HK-2 (cell line): ENCODE results near the gene MCRIP1.

Experiments used
- DNase-seq: peaks from one replicate; pipeline ENCODE4 v3.0.0-alpha.2; 2018; ENCODE audit not compliant: unreplicated experiment

Gene MCRIP1

DNA sequence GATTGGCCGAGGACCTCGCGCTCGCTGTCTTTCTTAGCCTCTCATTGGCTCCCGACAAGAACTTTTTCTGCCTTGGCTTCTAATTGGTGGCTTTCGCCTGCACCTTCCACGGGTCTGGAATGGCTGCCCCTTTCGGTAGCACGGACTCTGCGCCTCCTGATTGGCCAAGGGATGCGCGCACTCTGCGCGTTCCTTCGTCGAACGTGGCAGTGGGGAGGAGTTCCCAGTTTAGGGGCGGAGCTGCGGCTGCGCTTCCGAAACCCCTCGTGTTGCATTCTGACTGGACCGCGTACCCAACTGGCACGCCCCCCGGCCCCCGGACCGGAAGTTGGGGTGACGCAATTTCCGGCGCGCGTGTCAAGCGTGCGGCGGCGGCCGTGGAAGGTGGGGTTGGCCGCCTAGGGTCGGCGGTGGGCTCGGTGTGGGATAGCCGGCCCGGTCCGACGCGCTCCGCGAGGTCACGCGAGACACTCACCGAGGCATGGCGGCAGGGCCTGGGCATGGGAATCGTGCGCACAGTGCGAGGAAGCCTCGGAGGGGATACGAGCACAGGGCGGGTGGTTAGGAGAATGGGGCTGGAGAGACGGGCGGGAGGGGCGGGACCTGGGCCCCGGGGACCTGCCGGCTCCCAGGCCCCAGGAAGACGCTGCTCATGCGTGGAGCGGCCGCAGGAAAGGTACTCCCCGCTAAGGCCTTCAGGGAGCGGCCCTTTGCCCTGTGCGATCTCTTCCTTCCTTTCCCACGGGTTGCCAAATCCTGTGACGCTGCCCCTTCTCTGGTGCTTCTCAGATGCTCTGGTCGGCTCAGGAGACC lies 27.9 kb upstream of the MCRIP1 start:
- DNase-seq: peak; percentile 99

DNA sequence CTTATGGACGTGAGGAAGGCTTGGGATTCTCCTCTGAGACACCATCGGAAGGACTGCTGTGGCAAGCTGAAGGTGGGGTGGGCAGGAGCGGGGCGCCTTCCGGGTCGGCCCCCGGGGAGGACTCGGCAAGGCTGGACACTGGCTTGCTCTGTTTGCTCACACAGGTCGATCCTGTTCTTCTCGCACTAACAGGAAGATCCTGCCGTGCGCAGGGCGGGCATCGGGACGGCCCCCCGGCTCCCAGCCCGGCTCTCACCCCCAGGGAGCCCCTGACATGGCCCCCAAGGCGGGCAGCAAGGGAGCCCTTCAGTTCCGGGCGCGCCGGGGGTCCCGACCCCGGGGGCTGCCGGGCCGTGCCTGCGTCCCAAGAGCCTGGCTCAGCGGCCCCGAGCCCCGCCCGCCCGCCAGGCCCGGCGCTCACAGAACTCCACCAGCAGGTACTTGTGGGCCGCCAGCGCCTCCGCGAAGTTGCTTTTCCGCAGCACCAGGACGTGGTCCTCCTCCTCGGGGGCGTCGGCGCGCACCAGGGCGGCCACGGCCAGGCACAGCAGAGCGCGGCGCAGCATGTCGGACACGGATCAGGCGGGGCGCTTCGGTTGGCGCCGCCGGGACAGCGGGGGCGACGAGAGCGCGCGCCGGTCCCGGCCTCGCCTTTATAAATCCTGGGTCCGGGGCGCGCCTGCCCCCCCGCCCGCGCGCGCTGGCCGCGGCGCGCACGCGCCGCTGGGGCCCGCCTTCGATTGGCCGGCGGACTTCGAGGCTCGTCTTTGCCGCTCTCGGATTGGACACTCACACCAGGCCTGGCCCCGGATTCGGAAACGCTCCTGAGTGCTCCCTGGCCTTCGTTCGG lies 27.0 kb upstream of the MCRIP1 start, which contains the start of gene P4HB:
TSS of gene P4HB (minus strand) at position 630 of the 850 bp plus-strand sequence. CDS start at position 566, 64 bp downstream.
- DNase-seq: no peak

- no peak for DNase-seq
Measured at GRCh38 chr17:81858967-81859905, 26.1 kb upstream of the MCRIP1 start.

DNA sequence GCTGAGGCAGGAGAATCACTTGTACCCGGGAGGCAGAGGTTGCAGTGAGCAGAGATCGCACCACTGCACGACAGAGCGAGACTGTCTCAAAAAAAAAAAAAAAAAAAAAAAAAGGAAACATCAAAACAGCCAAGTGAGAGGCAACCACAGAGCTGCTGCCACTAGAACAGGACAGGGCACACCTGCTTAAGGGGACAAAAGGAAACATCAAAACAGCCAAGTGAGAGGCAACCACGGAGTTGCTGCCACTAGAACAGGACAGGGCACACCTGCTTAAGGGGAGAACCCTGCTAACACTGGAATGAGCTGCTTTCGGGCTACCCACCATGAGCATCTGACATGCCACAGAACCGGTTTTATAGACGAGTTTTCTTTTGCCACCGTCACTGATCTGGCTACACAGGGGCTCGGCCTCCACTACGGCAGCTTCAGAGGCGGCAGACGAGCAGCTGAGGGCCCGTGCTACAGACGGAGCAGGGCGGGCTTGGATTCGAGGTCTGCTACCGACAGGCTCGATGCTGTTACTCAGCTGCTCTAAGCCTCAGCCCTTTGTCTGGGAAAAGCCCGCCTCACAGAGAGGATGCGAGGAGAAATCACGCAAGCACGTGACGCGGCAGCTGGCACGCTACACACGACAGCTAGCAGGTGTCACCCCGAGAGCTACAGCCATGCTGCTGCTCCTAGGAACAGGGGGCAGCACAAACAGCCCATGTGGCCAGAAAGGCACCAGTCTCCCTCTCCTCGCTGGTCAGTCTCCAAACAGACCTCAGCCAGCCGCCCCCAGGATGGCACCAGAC lies 25.3 kb upstream of the MCRIP1 start:
- DNase-seq: no peak

DNA sequence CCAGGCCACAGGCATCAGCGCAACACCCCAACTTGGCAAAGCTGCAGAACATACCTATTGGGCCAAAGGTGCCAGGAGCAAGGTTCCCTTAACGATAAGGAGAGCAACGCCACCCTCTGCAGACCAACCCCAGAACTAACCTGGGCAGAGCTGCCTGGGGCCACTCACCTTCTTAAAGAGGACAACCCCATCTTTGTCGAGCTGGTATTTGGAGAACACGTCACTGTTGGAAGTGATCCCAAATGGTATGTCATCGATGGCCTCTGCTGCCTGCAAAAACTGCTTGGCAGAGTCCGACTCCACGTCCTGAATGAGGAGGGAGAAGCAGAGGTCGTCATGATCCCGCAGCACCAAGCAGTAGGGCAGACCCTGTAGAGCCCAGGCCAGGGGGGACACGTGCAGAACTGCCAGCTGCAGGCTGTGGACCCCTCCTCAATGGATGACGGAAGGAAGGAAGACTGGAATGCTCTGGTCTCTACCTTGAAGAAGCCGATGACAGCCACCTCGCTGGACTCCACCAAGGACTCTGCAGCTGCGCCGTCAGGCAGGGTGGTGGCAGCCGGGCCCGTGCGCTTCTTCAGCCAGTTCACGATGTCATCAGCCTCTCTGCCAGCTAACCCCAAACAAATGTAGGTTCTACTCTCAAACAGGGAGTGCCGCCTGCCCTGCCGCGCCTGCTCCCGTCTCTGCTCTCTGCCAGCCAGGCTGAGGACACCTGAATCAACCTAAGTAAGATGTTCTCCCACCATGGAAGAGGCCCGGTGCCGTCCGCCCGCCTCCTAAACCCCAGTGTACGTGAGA lies 22.1 kb upstream of the MCRIP1 start:
- no peak for DNase-seq

DNA sequence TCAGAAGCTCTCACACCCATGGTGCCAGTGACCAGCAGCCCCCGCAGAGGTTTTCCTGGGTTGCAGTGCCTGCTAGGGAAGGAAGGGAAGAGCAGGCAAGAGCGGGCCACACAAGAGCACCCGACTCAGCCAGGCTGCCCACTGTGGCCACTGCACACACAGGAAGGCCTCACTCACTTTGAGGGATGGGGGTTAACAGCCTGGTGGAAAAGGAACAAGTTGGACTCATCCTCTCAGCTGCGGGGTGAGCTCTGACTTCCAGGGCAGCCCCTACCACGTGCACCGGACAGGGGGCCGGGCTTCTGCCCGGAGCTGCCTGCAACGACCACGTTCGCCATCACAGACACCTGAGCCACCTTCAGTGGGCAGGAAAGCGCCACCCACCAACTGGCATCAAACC lies 19.1 kb upstream of the MCRIP1 start:
- DNase-seq: no peak

- no peak for DNase-seq
Measured at GRCh38 chr17:81851423-81851822, 18.3 kb upstream of the MCRIP1 start.

- no peak for DNase-seq
Measured at GRCh38 chr17:81849457-81849856, 16.4 kb upstream of the MCRIP1 start.

GRCh38 chr17:81846743-81847689 lies 13.9 kb upstream of the MCRIP1 start:
- DNase-seq: no peak

DNA sequence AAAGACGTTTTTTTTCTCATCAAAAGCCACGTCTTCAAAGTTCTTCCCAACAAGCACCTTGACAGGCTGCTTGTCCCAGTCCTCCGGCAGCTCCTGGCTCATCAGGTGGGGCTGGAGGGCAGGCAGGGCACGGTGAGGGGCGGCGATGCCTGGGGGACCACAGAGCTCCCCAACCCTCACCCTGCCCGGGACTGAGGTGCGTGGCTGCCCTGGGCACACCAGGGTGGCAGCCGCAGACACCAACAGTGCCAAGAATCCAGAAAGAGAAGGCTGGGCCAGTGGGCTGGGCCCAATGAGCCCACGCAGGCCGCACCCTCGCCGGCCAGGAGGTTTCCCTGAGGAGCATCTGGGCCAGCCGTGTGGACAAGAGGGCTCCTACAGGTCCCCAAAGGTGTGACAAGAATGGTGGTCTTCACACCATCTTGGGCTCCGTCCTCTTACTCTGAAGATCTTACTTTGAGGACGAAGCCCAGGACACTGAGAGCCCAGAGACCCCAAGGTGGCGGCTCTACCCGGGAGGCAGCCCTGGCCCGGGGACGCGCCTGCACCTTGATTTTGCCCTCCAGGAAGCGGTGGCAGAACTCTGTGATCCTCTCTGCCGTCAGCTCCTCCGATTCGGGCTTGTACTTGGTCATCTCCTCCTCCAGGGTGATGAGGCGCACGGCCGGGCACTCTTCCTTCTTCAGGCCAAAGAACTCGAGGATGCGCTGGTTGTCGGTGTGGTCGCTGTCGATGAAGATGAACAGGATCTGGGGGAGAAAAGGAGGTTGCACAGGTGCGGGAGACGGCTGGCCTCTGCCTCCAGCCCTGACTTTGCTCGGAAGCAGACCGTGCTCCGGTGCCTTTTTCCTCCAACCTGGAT lies 13.0 kb upstream of the MCRIP1 start:
- DNase-seq: no peak

GRCh38 chr17:81845361-81845760 lies 12.3 kb upstream of the MCRIP1 start:
- no peak for DNase-seq

DNA sequence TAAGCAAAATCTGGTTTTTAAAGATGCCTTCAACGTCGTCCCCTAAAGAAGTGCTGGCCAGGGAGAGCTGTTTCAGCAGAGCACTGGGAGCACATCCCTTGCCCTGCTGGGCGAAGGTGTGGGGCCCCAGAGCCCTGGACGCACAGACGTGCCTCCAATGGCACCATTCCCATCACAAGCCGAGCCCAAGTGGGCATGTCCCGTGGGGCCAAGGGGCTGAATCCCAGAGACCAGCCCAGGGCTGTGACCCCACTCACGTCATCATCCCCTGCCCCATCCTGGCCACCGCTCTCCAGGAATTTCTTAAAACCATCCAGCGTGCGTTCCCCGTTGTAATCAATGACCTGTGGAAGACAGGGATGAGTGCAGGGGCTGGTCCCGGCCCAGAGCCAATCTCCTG lies 11.8 kb upstream of the MCRIP1 start:
- DNase-seq: no peak

- DNase-seq: no peak
Measured at GRCh38 chr17:81844327-81844851, 11.3 kb upstream of the MCRIP1 start.

- no peak for DNase-seq
Measured at GRCh38 chr17:81843713-81844326, 10.7 kb upstream of the MCRIP1 start.

GRCh38 chr17:81842725-81843504 lies 9.8 kb upstream of the MCRIP1 start:
- DNase-seq: no peak

DNA sequence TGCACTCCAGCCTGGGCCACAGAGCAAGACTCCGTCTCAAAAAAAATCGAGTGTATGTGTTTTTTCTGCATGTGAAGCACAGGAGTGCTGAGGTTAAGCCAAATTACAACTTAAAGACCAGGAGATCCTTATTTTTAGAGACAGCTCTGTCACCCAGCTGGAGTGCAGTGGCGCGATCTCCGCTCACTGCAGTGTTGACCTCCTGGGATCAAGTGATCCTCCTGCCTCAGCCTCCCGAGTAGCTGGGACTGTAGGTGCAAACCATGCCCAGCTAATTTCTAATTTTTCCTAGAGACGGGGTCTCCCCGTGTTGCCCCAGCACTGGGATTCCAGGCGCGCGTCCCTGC lies 9.3 kb upstream of the MCRIP1 start:
- DNase-seq: no peak

DNA sequence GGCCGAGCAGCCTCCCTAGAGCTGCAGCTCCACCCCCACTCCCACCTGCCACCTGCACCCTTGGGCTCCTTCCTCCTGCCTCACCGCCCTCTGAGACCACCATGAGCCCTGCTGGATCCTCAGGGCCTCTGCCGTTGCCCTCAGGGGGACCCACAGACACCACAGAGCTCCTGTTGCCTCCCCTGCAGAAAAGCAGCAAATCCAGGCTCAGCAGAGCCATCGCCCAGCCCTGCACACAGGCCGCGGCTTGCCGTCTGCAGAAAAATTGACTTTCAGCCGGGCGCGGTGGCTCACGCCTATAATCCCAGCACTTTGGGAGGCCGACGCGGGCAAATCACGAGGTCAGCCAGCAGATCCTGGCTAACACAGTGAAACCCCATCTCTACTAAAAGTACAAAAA lies 8.8 kb upstream of the MCRIP1 start:
- DNase-seq: no peak
